Aorta (tissue), 5 donors: Measurements from ENCODE around the gene HARBI1. TPM values are rescaled to one million over a fixed set of nuclear protein-coding genes. Genes with fewer than 3 reads are reported as not detected.

Experiments
- ATAC-seq: fragments of 200-7000 bp; cut with Tn5 transposase; one replicate; pipeline ENCODE4 v1.9.1; 2022; ENCODE audit warnings: moderate library complexity; ENCODE audit not compliant: low FRiP score
- DNase-seq, 2 donors: peaks; one replicate each; pipeline ENCODE4 v3.0.0-alpha.2; 2020
- H3K27ac ChIP-seq, 2 donors: one replicate each; pipeline ENCODE4 v1.5.1; 2013; ENCODE audit warnings: low read length in 2 of 2, mild to moderate bottlenecking in 2 of 2, moderate library complexity in 2 of 2, control low read depth in 1 of 2, inconsistent platforms in 1 of 2, low read depth in 1 of 2
- H3K27me3 ChIP-seq, 2 donors: one replicate each; pipeline ENCODE4 v1.6.1; 2013; ENCODE audit warnings: control low read depth in 1 of 2, low read length in 1 of 2, mild to moderate bottlenecking in 1 of 2, moderate library complexity in 1 of 2; ENCODE audit not compliant: insufficient read depth in 2 of 2, control insufficient read depth in 1 of 2
- H3K36me3 ChIP-seq, 2 donors: one replicate each; pipeline ENCODE4 v1.6.1; 2013; ENCODE audit warnings: control low read depth in 1 of 2, low read length in 1 of 2, mild to moderate bottlenecking in 1 of 2; ENCODE audit not compliant: insufficient read depth in 2 of 2, control insufficient read depth in 1 of 2
- H3K4me1 ChIP-seq, 2 donors: one replicate each; pipeline ENCODE4 v1.6.1; 2013; ENCODE audit warnings: low read length in 2 of 2, control low read depth in 1 of 2, mild to moderate bottlenecking in 1 of 2, moderate library complexity in 1 of 2; ENCODE audit not compliant: insufficient read depth in 2 of 2, control insufficient read depth in 1 of 2
- H3K4me3 ChIP-seq, 2 donors: one replicate each; pipeline ENCODE4 v1.5.1; 2013; ENCODE audit warnings: low read length in 2 of 2, control low read depth in 1 of 2, mild to moderate bottlenecking in 1 of 2
- H3K9me3 ChIP-seq: one replicate; pipeline ENCODE4 v1.6.1; 2013; ENCODE audit warnings: mild to moderate bottlenecking, low read length; ENCODE audit not compliant: control insufficient read depth
- WGBS, 2 donors: extraction: QIAGEN DNeasy Blood & Tissue Kit; methylation state at CpG; one replicate each; pipeline ENCODE4 v1.1.7; 2013; 5-methylcytosine and 5-hydroxymethylcytosine counted together
- intact Hi-C, 2 donors: fragments of 100-400 bp; cut with DNase I; formaldehyde crosslinking; loops; one replicate each; pipeline versions ENCODE4 v1.14.2 to v1.15.0; 2022
- polyA plus RNA-seq, 2 donors: library from polyadenylated mRNA; stranded (reverse); fragments of 200-250 nt; gene quantifications; one replicate each; pipeline ENCODE4 v1.2.3, GENCODE V29; 2013
- total RNA-seq, 2 donors: library from RNA; stranded (reverse); fragmentation: NEBNext Ultra II Directional; extraction: Animal tissue kit (Norgen Biotek cat#: 25700); gene quantifications; one replicate each; pipeline ENCODE4 v1.2.1, GENCODE V29; 2021
- donor health status: healthy with polysubstance abuse.
- donor health status: Bipolar disorder and iron deficiency.
- donor health status: DM: no; HTN: no; CAD: no.
- donor health status: DM: no; HTN: no; CAD: no.
- donor health status: DM: yes; HTN: yes; CAD: no.

The HARBI1 gene
- total and polyA plus RNA-seq, 4 donors, result 2.1 to 3.0 (median 2.3) TPM

GRCh38 chr11:46577058-46577457 is 40.0 kb downstream of the HARBI1 start:
- DNase-seq, result no peak
- intact Hi-C loops, result no loop called here
- Histone ChIP-seq H3K27ac (no peak overlapping the region), H3K27me3 (no peaks in the 10 kb centered on the region), H3K36me3 (no peaks in the 10 kb centered on the region), H3K4me3 (no peak overlapping the region), H3K4me1 (no peaks in the 10 kb centered on the region), H3K9me3 (no peaks in the 10 kb centered on the region)
- 98 to 100% methylated on average over 1 of the region's 1 CpG for whole genome bisulfite sequencing, 2 donors
- ATAC-seq, result no peak

- Histone ChIP-seq H3K9me3 (no peaks in the 10 kb centered on the region), H3K4me1 (peaks cover 0 to 6% of the 10 kb centered on the region in 2 donors), H3K27ac (no peak overlapping the region), H3K27me3 (no peaks in the 10 kb centered on the region), H3K36me3 (no peaks in the 10 kb centered on the region), H3K4me3 (no peak overlapping the region)
- WGBS, 2 donors, result 2% methylated on average over 1 of the region's 1 CpG
- DNase-seq, result no peak
- intact Hi-C loops, result no loop called here
- no peak for ATAC-seq
These were observed 42.4 kb downstream of the HARBI1 start for GRCh38 chr11:46574656-46575055.

GRCh38 chr11:46570790-46571398 is 46.1 kb downstream of the HARBI1 start:
- 3 to 5% methylated on average over 2 of the region's 2 CpGs for WGBS, 2 donors
- ATAC-seq (no peak), DNase-seq (no peak)
- H3K4me1 ChIP-seq, result peaks cover 3 to 6% of the 10 kb centered on the region in 2 donors
- H3K4me3 ChIP-seq, result no peak overlapping the region
- no peak overlapping the region for H3K27ac ChIP-seq
- intact Hi-C loops, result no loop called here
- no peaks in the 10 kb centered on the region for H3K36me3 ChIP-seq
- no peaks in the 10 kb centered on the region for H3K9me3 ChIP-seq
- H3K27me3 ChIP-seq, result no peaks in the 10 kb centered on the region

GRCh38 chr11:46565232-46565840 is 51.7 kb downstream of the HARBI1 start:
- WGBS, 2 donors, result 46 to 51% methylated on average over 7 of the region's 7 CpGs
- intact Hi-C loops, result no loop called here
- DNase-seq (no peak), ATAC-seq (no peak)
- H3K9me3 ChIP-seq, result no peaks in the 10 kb centered on the region
- H3K27ac ChIP-seq, result no peak overlapping the region
- peaks cover 3 to 5% of the 10 kb centered on the region in 2 donors for H3K4me1 ChIP-seq
- no peaks in the 10 kb centered on the region for H3K36me3 ChIP-seq
- no peaks in the 10 kb centered on the region for H3K27me3 ChIP-seq
- H3K4me3 ChIP-seq, result no peak overlapping the region

- Histone ChIP-seq H3K4me3 (no peak overlapping the region), H3K4me1 (peaks cover under 1 to 5% of the 10 kb centered on the region in 2 donors), H3K36me3 (no peaks in the 10 kb centered on the region), H3K27me3 (no peaks in the 10 kb centered on the region), H3K27ac (no peak overlapping the region), H3K9me3 (no peaks in the 10 kb centered on the region)
- intact Hi-C loops, result no loop called here
- ATAC-seq (no peak), DNase-seq (no peak)
- 86 to 91% methylated on average over 1 of the region's 1 CpG for WGBS, 2 donors
These were observed 52.6 kb downstream of the HARBI1 start for GRCh38 chr11:46564459-46564858.

- no peaks in the 10 kb centered on the region for H3K9me3 ChIP-seq
- H3K36me3 ChIP-seq, result no peaks in the 10 kb centered on the region
- intact Hi-C loops, result no loop called here
- ATAC-seq (no peak), DNase-seq (no peak)
- H3K4me1 ChIP-seq, result peaks cover 0 to 5% of the 10 kb centered on the region in 2 donors
- no peak overlapping the region for H3K27ac ChIP-seq
- no peaks in the 10 kb centered on the region for H3K27me3 ChIP-seq
- WGBS, 2 donors, result 93 to 96% methylated on average over 5 of the region's 5 CpGs
- no peak overlapping the region for H3K4me3 ChIP-seq
These were observed 54.5 kb downstream of the HARBI1 start for GRCh38 chr11:46562527-46562926.

GRCh38 chr11:46560300-46560991 is 56.6 kb downstream of the HARBI1 start:
- intact Hi-C loops, result no loop called here
- ATAC-seq (peak; percentile 54), DNase-seq (no peak)
- 4 to 5% methylated on average over 6 of the region's 6 CpGs for WGBS, 2 donors
- peak overlapping the region in 1 of 2 donors; percentile 28 for H3K27ac ChIP-seq
- H3K27me3 ChIP-seq, result no peaks in the 10 kb centered on the region
- H3K36me3 ChIP-seq, result no peaks in the 10 kb centered on the region
- no peaks in the 10 kb centered on the region for H3K9me3 ChIP-seq
- H3K4me1 ChIP-seq, result peaks cover 0 to 5% of the 10 kb centered on the region in 2 donors
- peak overlapping the region; percentile 26 to 90 for H3K4me3 ChIP-seq

GRCh38 chr11:46559815-46560214 is 57.2 kb downstream of the HARBI1 start:
- peaks cover 0 to 2% of the 10 kb centered on the region in 2 donors for H3K4me1 ChIP-seq
- no peaks in the 10 kb centered on the region for H3K36me3 ChIP-seq
- H3K4me3 ChIP-seq, result no peak overlapping the region
- no peaks in the 10 kb centered on the region for H3K9me3 ChIP-seq
- H3K27ac ChIP-seq, result no peak overlapping the region
- ATAC-seq (no peak), DNase-seq (no peak)
- intact Hi-C loops, result no loop called here
- H3K27me3 ChIP-seq, result no peaks in the 10 kb centered on the region
- WGBS, 2 donors, result 91 to 95% methylated on average over 1 of the region's 1 CpG
